Measurements from ENCODE around the gene PPM1G. TPM values are rescaled to one million over a fixed set of nuclear protein-coding genes. Genes with fewer than 3 reads are reported as not detected.

The PPM1G gene
- total and polyA plus RNA-seq, 12 donors, result 50.1 to 107 (median 59.9) TPM

DNA sequence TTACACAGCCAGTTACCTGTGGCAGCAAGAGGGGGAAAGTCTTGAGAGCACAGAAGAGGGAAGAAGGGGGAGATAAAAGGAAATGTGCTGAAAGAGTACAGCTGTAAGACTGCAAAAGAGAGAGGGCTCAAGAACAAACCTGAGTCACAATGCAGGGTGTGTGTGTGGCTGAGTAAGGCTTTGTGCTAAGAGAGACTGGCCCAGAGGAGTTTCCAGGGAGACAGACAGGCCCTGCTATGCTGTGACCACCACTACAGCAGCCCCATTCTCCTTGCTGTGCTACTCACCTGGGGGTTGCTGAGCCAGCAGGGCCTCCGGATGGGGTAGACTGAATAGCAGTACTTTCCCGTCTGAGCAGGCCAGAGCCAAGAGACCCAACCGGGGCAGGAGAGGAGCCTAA, 74.1 kb downstream of the PPM1G start:
- WGBS, 4 donors, result 92 to 95% (median 94%) methylated on average over 3 of the region's 3 CpGs
- intact Hi-C loops (cut with DNase I), result no loop called here
- Histone ChIP-seq H3K36me3 (replicated peaks in 1 of 2) (peaks cover 0 to 91% of the 10 kb centered on the region in 2 donors), H3K4me3 (no peak overlapping the region), H3K27ac (no peak overlapping the region), H3K27me3 (no peaks in the 10 kb centered on the region), H3K9me3 (replicated peaks in 1 of 3) (no peaks in the 10 kb centered on the region), H3K4me1 (replicated peaks in 1 of 2) (no peaks in the 10 kb centered on the region)
- TF ChIP-seq POLR2A (IDR thresholded peaks at IDR 0.05) (no peak), CTCF (IDR thresholded peaks at IDR 0.05) (no peak)
- DNase-seq, result no peak

Other genes starting within 250 kb of the PPM1G start
- 100 to 1,000 TPM; 124 to 292 (median 155) TPM for gene ATRAID, start 197.6 kb downstream of the PPM1G start, total RNA-seq
- 100 to 1,000 TPM; 139 to 228 (median 190) TPM for gene ATRAID, start 197.6 kb downstream of the PPM1G start, polyA plus RNA-seq
- 10 to 100 TPM; 13.5 to 35.0 (median 18.5) TPM for gene SLC5A6, start 197.3 kb downstream of the PPM1G start, total RNA-seq
- 10 to 100 TPM; 17.8 to 30.1 (median 18.1) TPM for gene SLC5A6, start 197.3 kb downstream of the PPM1G start, polyA plus RNA-seq
- 10 to 100 TPM; 13.1 to 70.5 (median 19.0) TPM for gene CAD, start 192.2 kb downstream of the PPM1G start, total RNA-seq
- gene CAD, start 192.2 kb downstream of the PPM1G start, polyA plus RNA-seq, result 10 to 100 TPM in 2 of 3 donors, 1 to 10 TPM in 1; 8.9 to 25.8 (median 13.9) TPM
- 1 to 10 TPM in 8 of 9 donors, not detected in 1; 1.4 to 5.6 (median 3.1) TPM for gene SLC30A3, start 146.5 kb downstream of the PPM1G start, total RNA-seq
- gene SLC30A3, start 146.5 kb downstream of the PPM1G start, polyA plus RNA-seq, result 1 to 10 TPM in 2 of 3 donors, under 1 TPM in 1; 0.27 to 1.5 (median 1.3) TPM
- gene DNAJC5G, start 134.2 kb downstream of the PPM1G start, total RNA-seq, result 1 to 10 TPM in 3 of 9 donors, under 1 TPM in 3, not detected in 3; 0.14 to 2.0 (median 0.99) TPM
- gene DNAJC5G, start 134.2 kb downstream of the PPM1G start, polyA plus RNA-seq, result 1 to 10 TPM in 1 of 3 donors, under 1 TPM in 1, not detected in 1; 0.88 to 2.9 TPM
- 10 to 100 TPM in 6 of 9 donors, 1 to 10 TPM in 3; 1.2 to 27.7 (median 12.7) TPM for gene TRIM54, start 127.2 kb downstream of the PPM1G start, total RNA-seq
- gene TRIM54, start 127.2 kb downstream of the PPM1G start, polyA plus RNA-seq, result 10 to 100 TPM in 2 of 3 donors, 1 to 10 TPM in 1; 2.1 to 47.1 (median 21.1) TPM
- 1 to 10 TPM; 2.1 to 7.2 (median 3.9) TPM for gene UCN, start 101.1 kb downstream of the PPM1G start, total RNA-seq
- 10 to 100 TPM in 2 of 3 donors, under 1 TPM in 1; 0.42 to 14.9 (median 11.3) TPM for gene UCN, start 101.1 kb downstream of the PPM1G start, polyA plus RNA-seq
- 100 to 1,000 TPM in 8 of 9 donors, 10 to 100 TPM in 1; 96.8 to 207 (median 146) TPM for gene MPV17, start 86.5 kb downstream of the PPM1G start, total RNA-seq
- gene MPV17, start 86.5 kb downstream of the PPM1G start, polyA plus RNA-seq, result 100 to 1,000 TPM; 356 to 568 (median 360) TPM
- 10 to 100 TPM; 30.6 to 60.4 (median 47.2) TPM for gene GTF3C2, start 52.8 kb downstream of the PPM1G start, total RNA-seq
- gene GTF3C2, start 52.8 kb downstream of the PPM1G start, polyA plus RNA-seq, result 10 to 100 TPM; 52.3 to 73.9 (median 60.9) TPM
- 10 to 100 TPM; 34.2 to 51.5 (median 43.2) TPM for gene EIF2B4, start 39.3 kb downstream of the PPM1G start, total RNA-seq
- 100 to 1,000 TPM in 2 of 3 donors, 10 to 100 TPM in 1; 55.3 to 165 (median 131) TPM for gene EIF2B4, start 39.3 kb downstream of the PPM1G start, polyA plus RNA-seq
- gene SNX17, start 39.0 kb downstream of the PPM1G start, total RNA-seq, result 100 to 1,000 TPM; 119 to 174 (median 130) TPM
- 10 to 100 TPM; 66.8 to 89.0 (median 79.0) TPM for gene SNX17, start 39.0 kb downstream of the PPM1G start, polyA plus RNA-seq
- 10 to 100 TPM in 7 of 9 donors, 1 to 10 TPM in 2; 3.1 to 29.2 (median 15.6) TPM for gene ZNF513, start 28.9 kb downstream of the PPM1G start, total RNA-seq
- gene ZNF513, start 28.9 kb downstream of the PPM1G start, polyA plus RNA-seq, result 10 to 100 TPM in 2 of 3 donors, 1 to 10 TPM in 1; 6.1 to 83.7 (median 72.5) TPM
- 100 to 1,000 TPM in 1 of 9 donors, 10 to 100 TPM in 8; 48.4 to 100 (median 75.4) TPM for gene NRBP1, start 19.0 kb upstream of the PPM1G start, total RNA-seq
- gene NRBP1, start 19.0 kb upstream of the PPM1G start, polyA plus RNA-seq, result 100 to 1,000 TPM in 1 of 3 donors, 10 to 100 TPM in 2; 52.7 to 126 (median 58.1) TPM
- 1 to 10 TPM; 1.2 to 8.2 (median 4.2) TPM for gene KRTCAP3, start 32.8 kb upstream of the PPM1G start, total RNA-seq
- gene KRTCAP3, start 32.8 kb upstream of the PPM1G start, polyA plus RNA-seq, result 1 to 10 TPM; 1.4 to 6.4 (median 5.4) TPM
- 10 to 100 TPM in 8 of 9 donors, 1 to 10 TPM in 1; 6.3 to 28.1 (median 15.7) TPM for gene IFT172, start 80.2 kb upstream of the PPM1G start, total RNA-seq
- gene IFT172, start 80.2 kb upstream of the PPM1G start, polyA plus RNA-seq, result 100 to 1,000 TPM in 1 of 3 donors, 10 to 100 TPM in 1, 1 to 10 TPM in 1; 9.8 to 113 (median 75.6) TPM
- 100 to 1,000 TPM in 6 of 9 donors, 10 to 100 TPM in 3; 35.3 to 321 (median 115) TPM for gene FNDC4, start 85.6 kb upstream of the PPM1G start, total RNA-seq
- 100 to 1,000 TPM in 2 of 3 donors, 10 to 100 TPM in 1; 51.3 to 331 (median 101) TPM for gene FNDC4, start 85.6 kb upstream of the PPM1G start, polyA plus RNA-seq
- gene GCKR, start 87.2 kb upstream of the PPM1G start, total RNA-seq, result 10 to 100 TPM in 2 of 9 donors, 1 to 10 TPM in 6, under 1 TPM in 1; 0.24 to 24.0 (median 6.3) TPM
- gene GCKR, start 87.2 kb upstream of the PPM1G start, polyA plus RNA-seq, result 10 to 100 TPM in 2 of 3 donors, 1 to 10 TPM in 1; 9.4 to 29.4 (median 17.3) TPM
- gene ZNF512, start 173.5 kb upstream of the PPM1G start, total RNA-seq, result 10 to 100 TPM; 16.8 to 82.5 (median 31.0) TPM
- 10 to 100 TPM; 12.8 to 31.0 (median 13.0) TPM for gene ZNF512, start 173.5 kb upstream of the PPM1G start, polyA plus RNA-seq
- gene CCDC121, start 219.4 kb upstream of the PPM1G start, total RNA-seq, result 10 to 100 TPM in 1 of 9 donors, 1 to 10 TPM in 8; 1.6 to 46.9 (median 3.7) TPM
- gene CCDC121, start 219.4 kb upstream of the PPM1G start, polyA plus RNA-seq, result 1 to 10 TPM in 2 of 3 donors, under 1 TPM in 1; 0.51 to 6.4 (median 1.4) TPM
- gene GPN1, start 219.5 kb upstream of the PPM1G start, total RNA-seq, result 10 to 100 TPM; 21.6 to 41.3 (median 24.9) TPM
- gene GPN1, start 219.5 kb upstream of the PPM1G start, polyA plus RNA-seq, result 10 to 100 TPM; 10.6 to 44.6 (median 12.8) TPM